ENCODE measurements around the gene PPOX. TPM values are rescaled to one million over a fixed set of nuclear protein-coding genes. Genes with fewer than 3 reads are reported as not detected.

The PPOX gene
- total RNA-seq, 1 experiment from 2014 or later: 24.2 TPM

DNA sequence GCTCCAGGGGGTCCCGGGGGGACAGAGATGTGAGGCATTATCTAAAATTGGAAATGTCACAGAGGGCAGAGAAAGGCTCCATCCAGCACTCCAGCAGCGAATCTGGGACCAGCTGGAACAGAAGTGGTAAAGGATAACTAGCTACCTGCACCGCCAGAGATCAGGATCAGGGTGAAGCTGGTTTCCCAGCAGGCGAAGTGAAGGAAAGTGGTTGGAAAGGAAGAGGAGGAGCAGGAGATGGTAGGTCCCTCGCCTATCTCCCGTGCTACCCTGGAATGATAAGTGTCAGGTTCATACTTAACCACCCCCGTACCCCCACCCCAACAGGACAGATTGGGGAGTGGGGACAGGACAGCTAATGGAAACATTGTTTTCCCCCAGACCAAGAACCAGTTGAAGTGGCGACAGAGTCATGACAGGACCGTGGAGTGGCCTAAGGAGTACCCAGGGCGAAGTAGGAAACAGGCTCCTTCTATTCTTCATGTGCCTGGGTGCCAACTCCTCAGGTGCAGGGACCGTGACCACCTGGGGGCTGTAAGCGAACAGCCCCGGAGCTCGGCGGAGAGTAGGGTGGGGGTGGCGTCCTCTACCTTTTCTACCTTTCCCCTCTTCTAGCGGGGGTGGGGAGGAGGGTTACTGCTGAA, 10.4 kb downstream of the PPOX start:
- BruUV-seq (replicated peaks): no TSS peak
- intact Hi-C loops (cut with micrococcal nuclease): no loop called here

More for the DNA sequence above, 10.4 kb downstream of the PPOX start:
- H3K79me2 ChIP-seq (ENCODE audit: insufficient read depth, low read length): peaks cover 17% of the 10 kb centered on the region
- H3K4me2 ChIP-seq (ENCODE audit: low read length): peak overlapping the region; percentile 89
- H3K4me3 ChIP-seq (replicated peaks in 1 of 2; ENCODE audit: low read depth in 1 of 2, low read length in 2 of 2): peak overlapping the region; percentile 90 to 93
- no peaks in the 10 kb centered on the region for H4K20me1 ChIP-seq (ENCODE audit: insufficient read depth)
- H3K9me2 ChIP-seq (ENCODE audit: insufficient read depth): no peaks in the 10 kb centered on the region
- ATAC-seq: no peak
- H3K27ac ChIP-seq (ENCODE audit: low read depth, low read length): peak overlapping the region; percentile 57; the same call in 1 of the 2 replicates
- DNase-seq (ENCODE audit: low read depth, low spot score): no peak
- peak overlapping the region; percentile 81 for H3K9ac ChIP-seq (ENCODE audit: low read length)
- ChIA-PET POLR2A (interaction anchor here (0.6 to 1.5 kb wide), 3 partner anchors 11 to 131 kb away, joined by 3 to 8 read pairs (median 3); partner anchors contain the start of genes NDUFS2, PPOX and USF1), RAD21 (ENCODE audit: low non-redundant PET in 1 of 2, low total read pairs in 2 of 2, uncharacterized antibody in 2 of 2, unreplicated experiment in 2 of 2) (interaction anchor here in 1 of 2 experiments (0.6 kb wide), 1 partner anchor 198 kb away, joined by 7 read pairs; no protein-coding TSS in a partner anchor), CTCF (interaction anchor here (2.1 kb wide), 1 partner anchor 10 kb away, joined by 9 read pairs; the partner anchor contains the start of gene PPOX)
- H2AFZ ChIP-seq (ENCODE audit: low read depth, low read length, poor library complexity, severe bottlenecking): no peak overlapping the region
- peaks cover 21 to 28% of the 10 kb centered on the region in 2 experiments; a peak in 3 of 4 replicates for H3K36me3 ChIP-seq (ENCODE audit: control insufficient read depth in 1 of 2, insufficient read depth in 2 of 2, low read length in 2 of 2)
- TF ChIP-seq POLR2A (IDR thresholded peaks at IDR 0.05; ENCODE audit: borderline replicate concordance, extremely low read depth, insufficient read depth, insufficient read length) (no peak), SRF (IDR thresholded peaks at IDR 0.05; ENCODE audit: low read depth) (no peak)
- TF ChIP-seq, protein P1, sequence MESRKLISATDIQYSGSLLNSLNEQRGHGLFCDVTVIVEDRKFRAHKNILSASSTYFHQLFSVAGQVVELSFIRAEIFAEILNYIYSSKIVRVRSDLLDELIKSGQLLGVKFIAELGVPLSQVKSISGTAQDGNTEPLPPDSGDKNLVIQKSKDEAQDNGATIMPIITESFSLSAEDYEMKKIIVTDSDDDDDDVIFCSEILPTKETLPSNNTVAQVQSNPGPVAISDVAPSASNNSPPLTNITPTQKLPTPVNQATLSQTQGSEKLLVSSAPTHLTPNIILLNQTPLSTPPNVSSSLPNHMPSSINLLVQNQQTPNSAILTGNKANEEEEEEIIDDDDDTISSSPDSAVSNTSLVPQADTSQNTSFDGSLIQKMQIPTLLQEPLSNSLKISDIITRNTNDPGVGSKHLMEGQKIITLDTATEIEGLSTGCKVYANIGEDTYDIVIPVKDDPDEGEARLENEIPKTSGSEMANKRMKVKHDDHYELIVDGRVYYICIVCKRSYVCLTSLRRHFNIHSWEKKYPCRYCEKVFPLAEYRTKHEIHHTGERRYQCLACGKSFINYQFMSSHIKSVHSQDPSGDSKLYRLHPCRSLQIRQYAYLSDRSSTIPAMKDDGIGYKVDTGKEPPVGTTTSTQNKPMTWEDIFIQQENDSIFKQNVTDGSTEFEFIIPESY (IDR thresholded peaks at IDR 0.05; ENCODE audit: extremely low read depth, insufficient replicate concordance, low read length): no peak
- H3K9me3 ChIP-seq (ENCODE audit: control insufficient read depth in 1 of 2, insufficient read depth in 1 of 2, low read depth in 1 of 2, low read length in 2 of 2): no peaks in the 10 kb centered on the region
- H3K4me1 ChIP-seq (ENCODE audit: control insufficient read depth in 1 of 2, insufficient read depth in 2 of 2, low read length in 2 of 2): peaks cover 10 to 19% of the 10 kb centered on the region in 2 experiments; a peak in 3 of 4 replicates
- H3K27me3 ChIP-seq (ENCODE audit: insufficient read depth, low read length): no peaks in the 10 kb centered on the region
